ENCODE measurements around the gene FLRT1. TPM values are rescaled to one million over a fixed set of nuclear protein-coding genes. Genes with fewer than 3 reads are reported as not detected.
A peak's percentile ranks its signal among the peaks of the same experiment; 100 is the strongest.

FLRT1 gene
- total and polyA plus RNA-seq, 2 of the 13 experiments (the other 11 are each of a cell fraction or from before 2014, with no cell fraction given) = 0.02 to 0.08 TPM

DNA sequence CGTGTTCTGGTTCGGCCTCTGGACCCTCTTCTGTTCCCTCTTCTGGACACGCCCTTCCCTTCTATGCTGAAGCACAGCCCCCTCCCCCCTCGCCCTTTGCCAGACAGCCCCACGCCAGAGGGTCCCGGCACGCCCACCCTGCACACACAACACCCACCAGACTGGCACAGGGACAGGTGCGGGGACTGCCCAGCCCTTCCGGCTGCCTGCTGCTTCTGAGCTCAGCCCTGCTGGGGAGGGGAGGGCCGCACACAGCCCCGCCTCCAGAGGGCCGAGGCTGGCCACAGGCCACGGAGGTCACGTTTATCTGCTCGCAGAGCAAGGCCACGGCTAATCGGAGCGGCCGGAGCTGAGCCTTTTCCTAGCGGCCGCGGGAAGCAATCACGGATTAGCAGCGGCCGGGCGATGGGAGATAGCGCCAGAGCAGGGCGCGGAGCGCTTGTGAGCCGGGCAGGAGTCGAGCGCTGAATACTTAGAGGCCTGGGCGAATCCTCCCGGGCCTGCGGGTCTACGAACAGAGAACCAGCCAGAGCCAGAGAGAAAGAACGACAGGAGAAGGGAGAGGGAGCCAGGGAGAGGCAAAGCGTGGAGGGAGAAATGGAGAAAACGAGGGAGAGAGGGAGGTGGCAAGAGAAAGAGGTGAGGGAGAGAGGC lies 28.0 kb upstream of the FLRT1 start (continued):
- TF ChIP-seq, protein P1, sequence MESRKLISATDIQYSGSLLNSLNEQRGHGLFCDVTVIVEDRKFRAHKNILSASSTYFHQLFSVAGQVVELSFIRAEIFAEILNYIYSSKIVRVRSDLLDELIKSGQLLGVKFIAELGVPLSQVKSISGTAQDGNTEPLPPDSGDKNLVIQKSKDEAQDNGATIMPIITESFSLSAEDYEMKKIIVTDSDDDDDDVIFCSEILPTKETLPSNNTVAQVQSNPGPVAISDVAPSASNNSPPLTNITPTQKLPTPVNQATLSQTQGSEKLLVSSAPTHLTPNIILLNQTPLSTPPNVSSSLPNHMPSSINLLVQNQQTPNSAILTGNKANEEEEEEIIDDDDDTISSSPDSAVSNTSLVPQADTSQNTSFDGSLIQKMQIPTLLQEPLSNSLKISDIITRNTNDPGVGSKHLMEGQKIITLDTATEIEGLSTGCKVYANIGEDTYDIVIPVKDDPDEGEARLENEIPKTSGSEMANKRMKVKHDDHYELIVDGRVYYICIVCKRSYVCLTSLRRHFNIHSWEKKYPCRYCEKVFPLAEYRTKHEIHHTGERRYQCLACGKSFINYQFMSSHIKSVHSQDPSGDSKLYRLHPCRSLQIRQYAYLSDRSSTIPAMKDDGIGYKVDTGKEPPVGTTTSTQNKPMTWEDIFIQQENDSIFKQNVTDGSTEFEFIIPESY (CRISPR knock-in tag; IDR thresholded peaks at IDR 0.05) = peak; percentile 35; the same call in 1 of the 2 replicates
- TF ChIP-seq, protein P2, sequence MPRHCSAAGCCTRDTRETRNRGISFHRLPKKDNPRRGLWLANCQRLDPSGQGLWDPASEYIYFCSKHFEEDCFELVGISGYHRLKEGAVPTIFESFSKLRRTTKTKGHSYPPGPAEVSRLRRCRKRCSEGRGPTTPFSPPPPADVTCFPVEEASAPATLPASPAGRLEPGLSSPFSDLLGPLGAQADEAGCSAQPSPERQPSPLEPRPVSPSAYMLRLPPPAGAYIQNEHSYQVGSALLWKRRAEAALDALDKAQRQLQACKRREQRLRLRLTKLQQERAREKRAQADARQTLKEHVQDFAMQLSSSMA (CRISPR knock-in tag; IDR thresholded peaks at IDR 0.05) = no peak
- TF ChIP-seq ZNF441 (CRISPR knock-in tag; IDR thresholded peaks at IDR 0.05; ENCODE audit: borderline replicate concordance) = peak; percentile 94
- TF ChIP-seq KDM6A (CRISPR knock-in tag; IDR thresholded peaks at IDR 0.05; ENCODE audit: low read depth) = no peak
- TF ChIP-seq, protein P3, sequence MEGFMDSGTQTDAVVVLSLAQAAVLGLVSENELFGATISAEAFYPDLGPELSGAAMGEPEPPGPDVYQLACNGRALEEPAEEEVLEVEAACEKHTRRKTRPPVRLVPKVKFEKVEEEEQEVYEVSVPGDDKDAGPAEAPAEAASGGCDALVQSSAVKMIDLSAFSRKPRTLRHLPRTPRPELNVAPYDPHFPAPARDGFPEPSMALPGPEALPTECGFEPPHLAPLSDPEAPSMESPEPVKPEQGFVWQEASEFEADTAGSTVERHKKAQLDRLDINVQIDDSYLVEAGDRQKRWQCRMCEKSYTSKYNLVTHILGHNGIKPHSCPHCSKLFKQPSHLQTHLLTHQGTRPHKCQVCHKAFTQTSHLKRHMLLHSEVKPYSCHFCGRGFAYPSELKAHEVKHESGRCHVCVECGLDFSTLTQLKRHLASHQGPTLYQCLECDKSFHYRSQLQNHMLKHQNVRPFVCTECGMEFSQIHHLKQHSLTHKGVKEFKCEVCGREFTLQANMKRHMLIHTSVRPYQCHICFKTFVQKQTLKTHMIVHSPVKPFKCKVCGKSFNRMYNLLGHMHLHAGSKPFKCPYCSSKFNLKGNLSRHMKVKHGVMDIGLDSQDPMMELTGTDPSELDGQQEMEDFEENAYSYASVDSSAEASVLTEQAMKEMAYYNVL (CRISPR knock-in tag; IDR thresholded peaks at IDR 0.05; ENCODE audit: borderline replicate concordance) = peak; percentile 57; the same call in 1 of the 2 replicates
- TF ChIP-seq, protein P4, sequence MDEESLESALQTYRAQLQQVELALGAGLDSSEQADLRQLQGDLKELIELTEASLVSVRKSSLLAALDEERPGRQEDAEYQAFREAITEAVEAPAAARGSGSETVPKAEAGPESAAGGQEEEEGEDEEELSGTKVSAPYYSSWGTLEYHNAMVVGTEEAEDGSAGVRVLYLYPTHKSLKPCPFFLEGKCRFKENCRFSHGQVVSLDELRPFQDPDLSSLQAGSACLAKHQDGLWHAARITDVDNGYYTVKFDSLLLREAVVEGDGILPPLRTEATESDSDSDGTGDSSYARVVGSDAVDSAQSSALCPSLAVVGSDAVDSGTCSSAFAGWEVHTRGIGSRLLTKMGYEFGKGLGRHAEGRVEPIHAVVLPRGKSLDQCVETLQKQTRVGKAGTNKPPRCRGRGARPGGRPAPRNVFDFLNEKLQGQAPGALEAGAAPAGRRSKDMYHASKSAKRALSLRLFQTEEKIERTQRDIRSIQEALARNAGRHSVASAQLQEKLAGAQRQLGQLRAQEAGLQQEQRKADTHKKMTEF (CRISPR knock-in tag; IDR thresholded peaks at IDR 0.05) = peak; percentile 87
- TF ChIP-seq ZNF614 (CRISPR knock-in tag; IDR thresholded peaks at IDR 0.05; ENCODE audit: borderline replicate concordance) = peak; percentile 79; the same call in 1 of the 2 replicates
- no peak for TF ChIP-seq NFKBIZ (CRISPR knock-in tag; IDR thresholded peaks at IDR 0.05)
- no peak for TF ChIP-seq ZNF816 (CRISPR knock-in tag; IDR thresholded peaks at IDR 0.05; ENCODE audit: borderline replicate concordance)
- no peak for TF ChIP-seq ZNF775 (CRISPR knock-in tag; IDR thresholded peaks at IDR 0.05; ENCODE audit: borderline replicate concordance)
- no peak for TF ChIP-seq POLR2AphosphoS2 (IDR thresholded peaks at IDR 0.05; ENCODE audit: low read depth, low read length)
- 0 out of 2 replicates have a peak, but pooled peaks have one; percentile 59 for TF ChIP-seq ZNF605 (CRISPR knock-in tag; IDR thresholded peaks at IDR 0.05)
- no peak for TF ChIP-seq NFKB2 (CRISPR knock-in tag; IDR thresholded peaks at IDR 0.05; ENCODE audit: borderline replicate concordance)
- TF ChIP-seq ZNF367 (CRISPR knock-in tag; IDR thresholded peaks at IDR 0.05; ENCODE audit: borderline replicate concordance) = no peak
- no peak for TF ChIP-seq ZNF776 (CRISPR knock-in tag; IDR thresholded peaks at IDR 0.05)
